ENCODE measurements around the gene TMEM209.
"Not testable (repeated sequence)": the region's sequence is repeated elsewhere in the genome, so short reads cannot be mapped to it uniquely, and the experiment has no call there.

GRCh38 chr7:130248842-130249241 lies 43.6 kb upstream of the TMEM209 start:
- not testable (repeated sequence) for TF ChIP-seq CTCF (IDR thresholded peaks at IDR 0.05); BHLHE40 (IDR thresholded peaks at IDR 0.05; ENCODE audit: low read depth, low read length); RAD21 (conservative IDR thresholded peaks at IDR 0.05 in 1 of 2, IDR thresholded peaks at IDR 0.05 in 1 of 2); CHD2 (IDR thresholded peaks at IDR 0.05; ENCODE audit: low read length, partially characterized antibody); SMC3 (IDR thresholded peaks at IDR 0.05); TP53 (CRISPR knock-in tag; IDR thresholded peaks at IDR 0.05); POLR2A (IDR thresholded peaks at IDR 0.05; ENCODE audit: low read length); REST (IDR thresholded peaks at IDR 0.05); GATA3 (IDR thresholded peaks at IDR 0.05; ENCODE audit: borderline replicate concordance); EP300 (IDR thresholded peaks at IDR 0.05); POLR2AphosphoS2 (conservative IDR thresholded peaks at IDR 0.05; ENCODE audit: low read length); MYC (IDR thresholded peaks at IDR 0.05; ENCODE audit: borderline replicate concordance, low read length); ESRRA (IDR thresholded peaks at IDR 0.05; ENCODE audit: borderline replicate concordance, low read length); MAX (IDR thresholded peaks at IDR 0.05)

All from A549 (cell line).